ENCODE results near the gene FRAS1. TPM values are rescaled to one million over a fixed set of nuclear protein-coding genes. Genes with fewer than 3 reads are reported as not detected.

The FRAS1 gene
- total and polyA plus RNA-seq, 5 donors from 2014 or later, result not detected

GRCh38 chr4:78527555-78527954, 470.4 kb downstream of the FRAS1 start:
- no peaks in the 10 kb centered on the region for H3K27me3 ChIP-seq (ENCODE audit: control insufficient read depth, insufficient read depth, low read length)
- Mint-ChIP-seq H3K4me3 (no peak overlapping the region), H3K27me3 (no peaks in the 10 kb centered on the region), H3K27ac (no peak overlapping the region), H3K9me3 (no peaks in the 10 kb centered on the region), H3K4me1 (no peaks in the 10 kb centered on the region), H3K36me3 (no peaks in the 10 kb centered on the region)
- H3K4me1 ChIP-seq (ENCODE audit: control insufficient read depth, insufficient read depth, low read length, poor library complexity, severe bottlenecking), result no peaks in the 10 kb centered on the region
- H3K27ac ChIP-seq (ENCODE audit: insufficient read depth, low read length, poor library complexity, severe bottlenecking), result no peak overlapping the region
- no peak for ATAC-seq (ENCODE audit: low read depth in 2 of 2)
- DNase-seq, result no peak
- H3K36me3 ChIP-seq (ENCODE audit: control insufficient read depth, insufficient read depth, low read length), result no peaks in the 10 kb centered on the region
- no peak overlapping the region for H3K4me3 ChIP-seq (ENCODE audit: low read depth, low read length)
- H3K9me3 ChIP-seq (ENCODE audit: control insufficient read depth in 2 of 2, low read length in 2 of 2), result no peaks in the 10 kb centered on the region

GRCh38 chr4:78528327-78528726, 471.2 kb downstream of the FRAS1 start:
- Histone ChIP-seq H3K27ac (ENCODE audit: insufficient read depth, low read length, poor library complexity, severe bottlenecking) (no peak overlapping the region), H3K9me3 (ENCODE audit: control insufficient read depth in 2 of 2, low read length in 2 of 2) (no peaks in the 10 kb centered on the region), H3K4me3 (ENCODE audit: low read depth, low read length) (no peak overlapping the region), H3K36me3 (ENCODE audit: control insufficient read depth, insufficient read depth, low read length) (no peaks in the 10 kb centered on the region), H3K27me3 (ENCODE audit: control insufficient read depth, insufficient read depth, low read length) (no peaks in the 10 kb centered on the region), H3K4me1 (ENCODE audit: control insufficient read depth, insufficient read depth, low read length, poor library complexity, severe bottlenecking) (no peaks in the 10 kb centered on the region)
- H3K9me3 Mint-ChIP-seq, result no peaks in the 10 kb centered on the region
- H3K36me3 Mint-ChIP-seq, result no peaks in the 10 kb centered on the region
- H3K4me3 Mint-ChIP-seq, result no peak overlapping the region
- DNase-seq (no peak), ATAC-seq (ENCODE audit: low read depth in 2 of 2) (no peak)
- H3K4me1 Mint-ChIP-seq, result no peaks in the 10 kb centered on the region
- no peak overlapping the region for H3K27ac Mint-ChIP-seq
- H3K27me3 Mint-ChIP-seq, result no peaks in the 10 kb centered on the region

- no peaks in the 10 kb centered on the region for H3K36me3 Mint-ChIP-seq
- Histone ChIP-seq H3K4me1 (ENCODE audit: control insufficient read depth, insufficient read depth, low read length, poor library complexity, severe bottlenecking) (no peaks in the 10 kb centered on the region), H3K27ac (ENCODE audit: insufficient read depth, low read length, poor library complexity, severe bottlenecking) (no peak overlapping the region), H3K9me3 (ENCODE audit: control insufficient read depth in 2 of 2, low read length in 2 of 2) (no peaks in the 10 kb centered on the region), H3K36me3 (ENCODE audit: control insufficient read depth, insufficient read depth, low read length) (no peaks in the 10 kb centered on the region), H3K27me3 (ENCODE audit: control insufficient read depth, insufficient read depth, low read length) (no peaks in the 10 kb centered on the region), H3K4me3 (ENCODE audit: low read depth, low read length) (no peak overlapping the region)
- ATAC-seq (ENCODE audit: low read depth in 2 of 2) (no peak), DNase-seq (no peak)
- no peaks in the 10 kb centered on the region for H3K9me3 Mint-ChIP-seq
- H3K27me3 Mint-ChIP-seq, result no peaks in the 10 kb centered on the region
- H3K4me1 Mint-ChIP-seq, result no peaks in the 10 kb centered on the region
- no peak overlapping the region for H3K27ac Mint-ChIP-seq
- no peak overlapping the region for H3K4me3 Mint-ChIP-seq
Observed at GRCh38 chr4:78529569-78530209, 472.6 kb downstream of the FRAS1 start.

GRCh38 chr4:78532046-78532445, 474.9 kb downstream of the FRAS1 start:
- Histone ChIP-seq H3K36me3 (ENCODE audit: control insufficient read depth, insufficient read depth, low read length) (no peaks in the 10 kb centered on the region), H3K4me3 (ENCODE audit: low read depth, low read length) (no peak overlapping the region), H3K4me1 (ENCODE audit: control insufficient read depth, insufficient read depth, low read length, poor library complexity, severe bottlenecking) (no peaks in the 10 kb centered on the region), H3K27ac (ENCODE audit: insufficient read depth, low read length, poor library complexity, severe bottlenecking) (no peak overlapping the region), H3K9me3 (ENCODE audit: control insufficient read depth in 2 of 2, low read length in 2 of 2) (no peaks in the 10 kb centered on the region), H3K27me3 (ENCODE audit: control insufficient read depth, insufficient read depth, low read length) (no peaks in the 10 kb centered on the region)
- no peaks in the 10 kb centered on the region for H3K27me3 Mint-ChIP-seq
- ATAC-seq (ENCODE audit: low read depth in 2 of 2) (no peak), DNase-seq (no peak)
- H3K4me3 Mint-ChIP-seq, result no peak overlapping the region
- H3K27ac Mint-ChIP-seq, result no peak overlapping the region
- H3K9me3 Mint-ChIP-seq, result no peaks in the 10 kb centered on the region
- H3K4me1 Mint-ChIP-seq, result no peaks in the 10 kb centered on the region
- H3K36me3 Mint-ChIP-seq, result no peaks in the 10 kb centered on the region

GRCh38 chr4:78533854-78534253, 476.7 kb downstream of the FRAS1 start:
- H3K4me1 ChIP-seq (ENCODE audit: control insufficient read depth, insufficient read depth, low read length, poor library complexity, severe bottlenecking), result no peaks in the 10 kb centered on the region
- DNase-seq (no peak), ATAC-seq (ENCODE audit: low read depth in 2 of 2) (no peak)
- Mint-ChIP-seq H3K9me3 (no peaks in the 10 kb centered on the region), H3K4me3 (no peak overlapping the region), H3K27me3 (peaks cover 2% of the 10 kb centered on the region), H3K36me3 (no peaks in the 10 kb centered on the region), H3K27ac (no peak overlapping the region), H3K4me1 (no peaks in the 10 kb centered on the region)
- H3K9me3 ChIP-seq (ENCODE audit: control insufficient read depth in 2 of 2, low read length in 2 of 2), result no peaks in the 10 kb centered on the region
- no peaks in the 10 kb centered on the region for H3K36me3 ChIP-seq (ENCODE audit: control insufficient read depth, insufficient read depth, low read length)
- peaks cover 3% of the 10 kb centered on the region for H3K27me3 ChIP-seq (ENCODE audit: control insufficient read depth, insufficient read depth, low read length)
- H3K4me3 ChIP-seq (ENCODE audit: low read depth, low read length), result no peak overlapping the region
- no peak overlapping the region for H3K27ac ChIP-seq (ENCODE audit: insufficient read depth, low read length, poor library complexity, severe bottlenecking)

- Histone ChIP-seq H3K27me3 (ENCODE audit: control insufficient read depth, insufficient read depth, low read length) (peaks cover 3% of the 10 kb centered on the region), H3K4me3 (ENCODE audit: low read depth, low read length) (no peak overlapping the region), H3K36me3 (ENCODE audit: control insufficient read depth, insufficient read depth, low read length) (no peaks in the 10 kb centered on the region), H3K9me3 (ENCODE audit: control insufficient read depth in 2 of 2, low read length in 2 of 2) (no peaks in the 10 kb centered on the region), H3K27ac (ENCODE audit: insufficient read depth, low read length, poor library complexity, severe bottlenecking) (no peak overlapping the region), H3K4me1 (ENCODE audit: control insufficient read depth, insufficient read depth, low read length, poor library complexity, severe bottlenecking) (no peaks in the 10 kb centered on the region)
- Mint-ChIP-seq H3K9me3 (no peaks in the 10 kb centered on the region), H3K4me3 (no peak overlapping the region), H3K4me1 (no peaks in the 10 kb centered on the region), H3K27ac (no peak overlapping the region), H3K36me3 (no peaks in the 10 kb centered on the region), H3K27me3 (peaks cover 6% of the 10 kb centered on the region)
- DNase-seq (no peak), ATAC-seq (ENCODE audit: low read depth in 2 of 2) (no peak)
Observed at GRCh38 chr4:78534286-78534955, 477.3 kb downstream of the FRAS1 start.

GRCh38 chr4:78542373-78542772, 485.2 kb downstream of the FRAS1 start:
- Mint-ChIP-seq H3K27me3 (peaks cover 16% of the 10 kb centered on the region), H3K4me1 (no peaks in the 10 kb centered on the region), H3K27ac (no peak overlapping the region), H3K4me3 (no peak overlapping the region), H3K9me3 (peaks cover 0 to 2% (median 0%) of the 10 kb centered on the region in 7 donors), H3K36me3 (no peaks in the 10 kb centered on the region)
- DNase-seq (no peak), ATAC-seq (ENCODE audit: low read depth in 2 of 2) (no peak)
- H3K4me1 ChIP-seq (ENCODE audit: control insufficient read depth, insufficient read depth, low read length, poor library complexity, severe bottlenecking), result no peaks in the 10 kb centered on the region
- H3K27ac ChIP-seq (ENCODE audit: insufficient read depth, low read length, poor library complexity, severe bottlenecking), result no peak overlapping the region
- H3K36me3 ChIP-seq (ENCODE audit: control insufficient read depth, insufficient read depth, low read length), result no peaks in the 10 kb centered on the region
- H3K27me3 ChIP-seq (ENCODE audit: control insufficient read depth, insufficient read depth, low read length), result peaks cover under 1% of the 10 kb centered on the region
- no peak overlapping the region for H3K4me3 ChIP-seq (ENCODE audit: low read depth, low read length)
- no peaks in the 10 kb centered on the region for H3K9me3 ChIP-seq (ENCODE audit: control insufficient read depth in 2 of 2, low read length in 2 of 2)

Measured in CD4-positive, CD25-positive, alpha-beta regulatory T cell (primary cell).